NCI-H345 treated with DMSO at 0.1 percent for 48 hours (cell line): Measurements from ENCODE around the gene GANAB.
"Not testable (repeated sequence)": the region's sequence is repeated elsewhere in the genome, so short reads cannot be mapped to it uniquely, and the experiment has no call there.

Experiments used
- DNase-seq: peaks from one replicate; lab custom pipeline; 2025; ENCODE audit not compliant: unreplicated experiment; lab: John Stamatoyannopoulos, UW

GANAB gene

GRCh38 chr11:62601372-62602140 is 44.9 kb downstream of the GANAB start, which contains the start of gene MTA2:
TSS of gene MTA2 (minus strand) at chr11:62601865. CDS start at chr11:62601450, 415 bp downstream.
- peak; percentile 93 for DNase-seq

- DNase-seq = no peak
Observed at GRCh38 chr11:62601122-62601371, 45.4 kb downstream of the GANAB start.

- no peak for DNase-seq
Observed at GRCh38 chr11:62600367-62601121, 45.9 kb downstream of the GANAB start.

- DNase-seq = no peak
Observed at GRCh38 chr11:62599901-62600300, 46.5 kb downstream of the GANAB start.

- DNase-seq = peak; percentile 60
Observed at GRCh38 chr11:62599069-62599696, 47.2 kb downstream of the GANAB start.

- DNase-seq = no peak
Observed at GRCh38 chr11:62595124-62595523, 51.3 kb downstream of the GANAB start.

GRCh38 chr11:62593434-62594044 is 52.9 kb downstream of the GANAB start:
- peak; percentile 13 for DNase-seq

GRCh38 chr11:62592989-62593421 is 53.4 kb downstream of the GANAB start:
- no peak for DNase-seq

GRCh38 chr11:62592146-62592815 is 54.1 kb downstream of the GANAB start:
- no peak for DNase-seq

- peak; percentile 98 for DNase-seq
Observed at GRCh38 chr11:62591448-62592145, 54.8 kb downstream of the GANAB start, which contains the start of gene TUT1. TSS of gene TUT1 (minus strand) at chr11:62591523. CDS start at chr11:62591485, 38 bp downstream.

GRCh38 chr11:62588966-62589637 is 57.3 kb downstream of the GANAB start:
- DNase-seq = no peak

GRCh38 chr11:62585356-62585755 is 61.1 kb downstream of the GANAB start:
- not testable (repeated sequence) for DNase-seq

- DNase-seq = not testable (repeated sequence)
Observed at GRCh38 chr11:62581735-62582134, 64.7 kb downstream of the GANAB start.

- DNase-seq = no peak
Observed at GRCh38 chr11:62580959-62581715, 65.3 kb downstream of the GANAB start.

- DNase-seq = no peak
Observed at GRCh38 chr11:62579252-62579651, 67.2 kb downstream of the GANAB start.

- DNase-seq = no peak
Observed at GRCh38 chr11:62578541-62578940, 67.9 kb downstream of the GANAB start.

- DNase-seq = no peak
Observed at GRCh38 chr11:62577046-62577714, 69.2 kb downstream of the GANAB start.

GRCh38 chr11:62575837-62576236 is 70.6 kb downstream of the GANAB start:
- DNase-seq = no peak
